HCT116 (cell line): ENCODE measurements around the gene ADIRF. TPM values are rescaled to one million over a fixed set of nuclear protein-coding genes. Genes with fewer than 3 reads are reported as not detected.

ENCODE experiments used
- ATAC-seq: fragments of 200-7000 bp; cut with Tn5 transposase; 2 replicates; pipeline ENCODE4 v1.9.1; 2020; ENCODE audit warnings: mild to moderate bottlenecking, moderate library complexity
- BruUV-seq: library from RNA; stranded (reverse); fragments of 400-500 nt; replicated peaks from 2 replicates; lab custom pipeline; 2021; lab: Mats Ljungman, UMichigan
- CTCF ChIA-PET: fragments of 300-600 bp; sonication (Branson Sonifier 250); formaldehyde crosslinking; loops from one replicate; lab custom pipeline; 2021; ENCODE audit warnings: antibody characterized with exemption; lab: Charles Lee
- POLR2A ChIA-PET: fragments of 300-600, 350-600 bp; sonication (Branson Sonifier 250); formaldehyde crosslinking; loops from one replicate; lab custom pipeline; 2021; ENCODE audit warnings: antibody characterized with exemption; lab: Charles Lee
- RAD21 ChIA-PET, 2 experiments: fragments of 300-600 bp; sonication (Branson Sonifier 250); formaldehyde crosslinking; loops; one replicate each; lab custom pipeline; 2023; ENCODE audit warnings: low total read pairs in 2 of 2; ENCODE audit not compliant: uncharacterized antibody in 2 of 2, unreplicated experiment in 2 of 2, low non-redundant PET in 1 of 2; lab: Charles Lee
- DNase-seq: peaks from one replicate; pipeline ENCODE4 v3.0.0-alpha.2; 2010; ENCODE audit warnings: low read depth, low spot score
- H2AFZ ChIP-seq: fragments of 200-600 bp; shearing (Covaris generic), sonication (generic); 2 replicates; pipeline ENCODE4 v1.6.1; 2017; ENCODE audit warnings: low read depth, mixed run types, mixed read lengths, antibody characterized with exemption, low read length; ENCODE audit not compliant: poor library complexity, severe bottlenecking
- H3K27ac ChIP-seq: 2 replicates; pipeline ENCODE4 v1.5.1; 2012; ENCODE audit warnings: low read depth, low read length
- H3K27me3 ChIP-seq: fragments of 200-600 bp; sonication (generic); 2 replicates; pipeline ENCODE4 v1.6.1; 2016; ENCODE audit warnings: mixed run types, low read length, mixed read lengths; ENCODE audit not compliant: insufficient read depth
- H3K36me3 ChIP-seq, 2 experiments: fragments of 200-500 bp in 1 of 2; fragments of 200-600 bp in 1 of 2; sonication (Bioruptor generic) in 1 of 2; sonication (generic) in 1 of 2; 2 replicates each; pipeline versions ENCODE4 v1.5.1 to v1.6.1; 2014 to 2016; ENCODE audit warnings: low read length in 2 of 2, inconsistent platforms in 1 of 2, mixed read lengths in 1 of 2, mixed run types in 1 of 2; ENCODE audit not compliant: insufficient read depth in 2 of 2, control insufficient read depth in 1 of 2
- H3K4me1 ChIP-seq, 2 experiments: fragments of 200-600 bp in 1 of 2; sonication (generic) in 1 of 2; 2 replicates each; pipeline versions ENCODE4 v1.5.1 to v1.6.1; 2012 to 2017; ENCODE audit warnings: low read length in 2 of 2, inconsistent platforms in 1 of 2, mild to moderate bottlenecking in 1 of 2, mixed read lengths in 1 of 2, mixed run types in 1 of 2, moderate library complexity in 1 of 2; ENCODE audit not compliant: insufficient read depth in 2 of 2, control insufficient read depth in 1 of 2
- H3K4me2 ChIP-seq: fragments of 200-600 bp; sonication (generic); 2 replicates; pipeline ENCODE4 v1.6.1; 2017; ENCODE audit warnings: mixed run types, low read length, mixed read lengths
- H3K4me3 ChIP-seq, 2 experiments: fragments of 200-600 bp in 1 of 2; sonication (generic) in 1 of 2; replicated peaks in 1 of 2; 2 replicates each; pipeline ENCODE4 v1.5.1; 2011 to 2016; ENCODE audit warnings: low read length in 2 of 2, control low read depth in 1 of 2, low read depth in 1 of 2, mild to moderate bottlenecking in 1 of 2, mixed read lengths in 1 of 2, mixed run types in 1 of 2
- H3K79me2 ChIP-seq: fragments of 200-600 bp; sonication (generic); 2 replicates; pipeline ENCODE4 v1.6.1; 2017; ENCODE audit warnings: mild to moderate bottlenecking, mixed run types, low read length, moderate library complexity, mixed read lengths; ENCODE audit not compliant: insufficient read depth
- H3K9ac ChIP-seq: fragments of 200-600 bp; sonication (generic); 2 replicates; pipeline ENCODE4 v1.6.1; 2016; ENCODE audit warnings: low read length, mixed read lengths
- H3K9me2 ChIP-seq: fragments of 200-600 bp; sonication (generic), shearing (Covaris generic); 2 replicates; pipeline ENCODE4 v1.6.1; 2017; ENCODE audit warnings: mixed run types, mild to moderate bottlenecking, moderate library complexity; ENCODE audit not compliant: insufficient read depth
- H3K9me3 ChIP-seq, 2 experiments: fragments of 200-500 bp in 1 of 2; fragments of 200-600 bp in 1 of 2; sonication (Bioruptor generic) in 1 of 2; sonication (generic) in 1 of 2; 2 replicates each; pipeline ENCODE4 v1.6.1; 2014 to 2017; ENCODE audit warnings: low read length in 2 of 2, mixed read lengths in 2 of 2, inconsistent platforms in 1 of 2, low read depth in 1 of 2, mild to moderate bottlenecking in 1 of 2, mixed run types in 1 of 2, moderate library complexity in 1 of 2; ENCODE audit not compliant: control insufficient read depth in 1 of 2, insufficient read depth in 1 of 2
- H4K20me1 ChIP-seq: fragments of 200-600 bp; sonication (generic), shearing (Covaris generic); 2 replicates; pipeline ENCODE4 v1.6.1; 2017; ENCODE audit warnings: mixed run types, mild to moderate bottlenecking, moderate library complexity; ENCODE audit not compliant: insufficient read depth
- ATF3 ChIP-seq: IDR thresholded peaks from 2 replicates; pipeline ENCODE4 v1.6.1; 2012
- CBX3 ChIP-seq: IDR thresholded peaks from 2 replicates; pipeline ENCODE4 v1.6.1; 2012; ENCODE audit warnings: low read depth
- CEBPB ChIP-seq: IDR thresholded peaks from 2 replicates; pipeline ENCODE4 v1.6.1; 2012; ENCODE audit warnings: low read depth
- EGR1 ChIP-seq: IDR thresholded peaks from 2 replicates; pipeline ENCODE4 v1.6.1; 2012; ENCODE audit warnings: low read depth
- ELF1 ChIP-seq: IDR thresholded peaks from 2 replicates; pipeline ENCODE4 v1.6.1; 2012; ENCODE audit warnings: low read depth, borderline replicate concordance
- EZH2 ChIP-seq: fragments of 200-600 bp; sonication (generic); IDR thresholded peaks from 2 replicates; pipeline ENCODE4 v1.6.1; 2017; ENCODE audit warnings: antibody characterized with exemption, mixed run types
- EZH2phosphoT487 ChIP-seq: fragments of 200-600 bp; IDR thresholded peaks from 2 replicates; pipeline ENCODE4 v1.6.1; 2018; ENCODE audit warnings: antibody characterized with exemption, borderline replicate concordance
- FOSL1 ChIP-seq: IDR thresholded peaks from 2 replicates; pipeline ENCODE4 v1.6.1; 2012; ENCODE audit warnings: low read depth
- JUND ChIP-seq: IDR thresholded peaks from 2 replicates; pipeline ENCODE4 v1.6.1; 2012
- MAX ChIP-seq: IDR thresholded peaks from 2 replicates; pipeline ENCODE4 v1.6.1; 2012
- POLR2A ChIP-seq: IDR thresholded peaks from 2 replicates; pipeline ENCODE4 v1.7.0; 2011; ENCODE audit warnings: borderline replicate concordance; ENCODE audit not compliant: insufficient read depth, insufficient read length; ENCODE audit errors: extremely low read depth
- RAD21 ChIP-seq: IDR thresholded peaks from 2 replicates; pipeline ENCODE4 v1.6.1; 2012; ENCODE audit warnings: low read depth, mild to moderate bottlenecking
- SP1 ChIP-seq: IDR thresholded peaks from 2 replicates; pipeline ENCODE4 v1.6.1; 2012; ENCODE audit warnings: low read depth
- YY1 ChIP-seq: IDR thresholded peaks from 2 replicates; pipeline ENCODE4 v1.6.1; 2011; ENCODE audit warnings: low read length, low read depth, moderate library complexity, mild to moderate bottlenecking; ENCODE audit not compliant: insufficient replicate concordance; ENCODE audit errors: extremely low read depth
- ZNF274 ChIP-seq: fragments of 200-500 bp; sonication (Bioruptor generic); IDR thresholded peaks from 2 replicates; pipeline ENCODE4 v1.6.1; 2014; ENCODE audit warnings: mild to moderate bottlenecking, low read depth, low read length, inconsistent platforms
- intact Hi-C: fragments of 100-400 bp; cut with micrococcal nuclease; formaldehyde crosslinking; loops from 2 replicates; pipeline ENCODE4 v1.10.0; 2022
- total RNA-seq: library from RNA; stranded (reverse); gene quantifications from one replicate; pipeline ENCODE4 v1.2.1, GENCODE V29; 2021; ENCODE audit not compliant: unreplicated experiment
- TF ChIP-seq, protein P1 (sequence below), 3 experiments: fragments of 200-600 bp in 1 of 3; sonication (generic) in 1 of 3; IDR thresholded peaks in 2 of 3; conservative IDR thresholded peaks in 1 of 3; 2 replicates each; pipeline ENCODE4 v1.5.1; 2012 to 2017; ENCODE audit warnings: low read depth in 2 of 3, low read length in 2 of 3, antibody characterized with exemption in 1 of 3, borderline replicate concordance in 1 of 3, control low read depth in 1 of 3, mild to moderate bottlenecking in 1 of 3, mixed read lengths in 1 of 3, mixed run types in 1 of 3, moderate library complexity in 1 of 3; ENCODE audit not compliant: insufficient read depth in 1 of 3

Gene ADIRF
- total RNA-seq, 1 experiment from 2014 or later: 448 TPM

DNA sequence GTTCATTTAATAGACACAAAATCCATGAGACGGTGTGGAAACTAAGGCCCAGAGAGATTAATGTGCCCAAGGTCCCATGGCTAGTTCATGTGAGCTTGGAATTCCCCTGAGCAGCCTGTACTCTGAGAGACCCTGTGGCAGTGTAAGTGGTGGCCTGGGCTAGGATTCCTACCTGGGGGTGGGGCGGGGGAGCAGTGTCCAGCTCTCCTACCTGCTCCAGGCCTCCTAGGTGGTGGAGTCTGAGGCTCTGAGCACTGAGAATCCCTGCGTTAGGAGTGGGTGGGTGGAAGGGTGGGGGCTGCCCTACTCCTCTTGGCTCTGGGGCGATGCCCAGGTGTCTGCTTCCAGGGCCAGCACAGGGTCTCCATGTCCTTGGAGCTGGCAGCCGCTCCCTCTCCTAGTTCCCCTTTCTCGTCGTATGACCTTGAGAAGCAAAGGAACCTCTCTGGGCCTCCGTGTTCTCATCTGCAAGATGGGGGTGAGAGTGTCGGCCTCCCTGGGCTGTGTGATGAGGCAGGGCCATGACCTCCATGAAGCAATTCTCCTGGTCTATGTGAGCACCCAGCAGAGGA lies 7.3 kb upstream of the ADIRF start:
- ChIA-PET POLR2A (interaction anchor here (1.0 to 5.7 kb wide), 2 partner anchors 8 to 268 kb away, joined by 4 to 58 read pairs; partner anchors contain the start of gene ADIRF), RAD21 (interaction anchor here in 1 of 2 experiments (1.2 to 1.5 kb wide), 2 partner anchors 9 to 16 kb away, joined by 3 read pairs; no protein-coding TSS in a partner anchor)

More for the DNA sequence above, 7.3 kb upstream of the ADIRF start:
- Histone ChIP-seq H3K9me2 (no peaks in the 10 kb centered on the region), H3K4me2 (peak overlapping the region; percentile 100), H3K9ac (peak overlapping the region; percentile 71)
- no peak for TF ChIP-seq ZNF274
- TF ChIP-seq RAD21: no peak
- TF ChIP-seq CEBPB: no peak
- TF ChIP-seq ATF3: no peak
- TF ChIP-seq, protein P1, sequence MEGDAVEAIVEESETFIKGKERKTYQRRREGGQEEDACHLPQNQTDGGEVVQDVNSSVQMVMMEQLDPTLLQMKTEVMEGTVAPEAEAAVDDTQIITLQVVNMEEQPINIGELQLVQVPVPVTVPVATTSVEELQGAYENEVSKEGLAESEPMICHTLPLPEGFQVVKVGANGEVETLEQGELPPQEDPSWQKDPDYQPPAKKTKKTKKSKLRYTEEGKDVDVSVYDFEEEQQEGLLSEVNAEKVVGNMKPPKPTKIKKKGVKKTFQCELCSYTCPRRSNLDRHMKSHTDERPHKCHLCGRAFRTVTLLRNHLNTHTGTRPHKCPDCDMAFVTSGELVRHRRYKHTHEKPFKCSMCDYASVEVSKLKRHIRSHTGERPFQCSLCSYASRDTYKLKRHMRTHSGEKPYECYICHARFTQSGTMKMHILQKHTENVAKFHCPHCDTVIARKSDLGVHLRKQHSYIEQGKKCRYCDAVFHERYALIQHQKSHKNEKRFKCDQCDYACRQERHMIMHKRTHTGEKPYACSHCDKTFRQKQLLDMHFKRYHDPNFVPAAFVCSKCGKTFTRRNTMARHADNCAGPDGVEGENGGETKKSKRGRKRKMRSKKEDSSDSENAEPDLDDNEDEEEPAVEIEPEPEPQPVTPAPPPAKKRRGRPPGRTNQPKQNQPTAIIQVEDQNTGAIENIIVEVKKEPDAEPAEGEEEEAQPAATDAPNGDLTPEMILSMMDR (IDR thresholded peaks at IDR 0.05 in 2 of 3, conservative IDR thresholded peaks at IDR 0.05 in 1 of 3; ENCODE audit: borderline replicate concordance in 1 of 3, insufficient read depth in 1 of 3, low read depth in 2 of 3, low read length in 2 of 3): no peak
- no peak for TF ChIP-seq FOSL1
- TF ChIP-seq CBX3: no peak
- TF ChIP-seq EZH2: no peak
- TF ChIP-seq YY1: no peak
- TF ChIP-seq SP1: no peak
- TF ChIP-seq ELF1: no peak
- TF ChIP-seq JUND: no peak
- TF ChIP-seq EZH2phosphoT487: no peak
- no peak for TF ChIP-seq EGR1
- no peak for TF ChIP-seq MAX
- no peak for TF ChIP-seq POLR2A
- TF ChIP-seq, all 23 proteins: peak for 0
- Histone ChIP-seq H3K79me2 (peaks cover 8% of the 10 kb centered on the region; the same call in 1 of the 2 replicates), H3K27ac (peak overlapping the region; percentile 94), H3K36me3 (0 out of 4 replicates have a peak, but pooled peaks cover 0 to 5% of the 10 kb centered on the region in 2 experiments), H2AFZ (no peak overlapping the region), H3K27me3 (no peaks in the 10 kb centered on the region), H3K4me3 (peak overlapping the region; percentile 50 to 57), H4K20me1 (no peaks in the 10 kb centered on the region), H3K9me3 (no peaks in the 10 kb centered on the region), H3K4me1 (peaks cover 52 to 79% of the 10 kb centered on the region in 2 experiments)
- CTCF ChIA-PET: interaction anchor here (0.7 to 3.7 kb wide), 8 partner anchors 8 to 475 kb away, joined by 3 to 36 read pairs (median 6); partner anchors contain the start of gene ADIRF
- no TSS peak for BruUV-seq
- no peak for ATAC-seq
- DNase-seq: no peak
- intact Hi-C loops: loop anchor here (1.0 to 5.0 kb wide), 2 partner anchors 22 to 249 kb away; no protein-coding TSS in a partner anchor
